Hepatic stellate cell (primary cell): ENCODE results near the gene FAAP100.
A peak's percentile ranks its signal among the peaks of the same experiment; 100 is the strongest.

Source experiments
- DNase-seq: peaks from one replicate; pipeline ENCODE4 v3.0.0; 2011; ENCODE audit warnings: low spot score

FAAP100 gene

DNA sequence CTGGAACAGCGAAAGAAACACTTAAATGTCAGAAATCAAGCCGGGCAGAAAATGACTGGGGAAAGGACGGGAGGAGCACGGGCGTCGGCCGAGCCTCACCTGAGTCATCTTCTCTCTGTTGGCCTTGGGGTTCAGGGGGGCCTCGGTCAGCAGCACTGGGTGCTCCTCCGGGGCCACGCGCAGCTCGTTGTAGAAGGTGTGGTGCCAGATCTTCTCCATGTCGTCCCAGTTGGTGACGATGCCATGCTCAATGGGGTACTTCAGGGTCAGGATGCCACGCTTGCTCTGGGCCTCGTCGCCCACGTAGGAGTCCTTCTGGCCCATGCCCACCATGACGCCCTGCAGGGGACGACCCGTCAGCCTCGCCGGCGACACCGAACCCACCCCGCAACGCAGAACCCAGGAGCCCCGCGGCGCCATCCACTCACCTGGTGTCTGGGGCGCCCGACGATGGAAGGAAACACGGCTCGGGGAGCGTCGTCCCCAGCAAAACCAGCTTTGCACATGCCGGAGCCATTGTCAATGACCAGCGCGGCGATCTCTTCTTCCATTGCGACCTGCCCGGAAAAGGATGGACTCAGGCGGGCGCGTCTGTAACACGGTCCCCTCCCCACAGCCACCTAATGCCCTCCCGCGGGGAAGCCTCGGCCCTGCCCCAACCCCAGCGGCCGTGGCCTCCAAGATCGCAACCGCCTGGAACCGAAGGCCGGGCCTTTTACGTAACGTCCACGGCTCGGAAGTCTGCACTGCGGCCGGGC is 40.2 kb downstream of the FAAP100 start:
- DNase-seq, result no peak

DNA sequence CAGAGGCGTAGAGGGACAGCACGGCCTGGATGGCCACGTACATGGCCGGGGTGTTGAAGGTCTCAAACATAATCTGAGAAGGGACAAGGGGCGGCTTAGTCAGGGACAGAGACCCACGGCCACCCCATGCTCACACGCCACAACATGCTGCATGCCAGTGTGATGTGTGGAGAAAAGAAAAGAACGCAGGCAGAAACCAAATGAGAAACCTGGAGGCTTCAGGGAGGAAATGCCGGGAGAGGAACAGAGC is 40.7 kb downstream of the FAAP100 start:
- DNase-seq, result no peak

GRCh38 chr17:81510785-81511553 is 41.2 kb downstream of the FAAP100 start:
- no peak for DNase-seq

DNA sequence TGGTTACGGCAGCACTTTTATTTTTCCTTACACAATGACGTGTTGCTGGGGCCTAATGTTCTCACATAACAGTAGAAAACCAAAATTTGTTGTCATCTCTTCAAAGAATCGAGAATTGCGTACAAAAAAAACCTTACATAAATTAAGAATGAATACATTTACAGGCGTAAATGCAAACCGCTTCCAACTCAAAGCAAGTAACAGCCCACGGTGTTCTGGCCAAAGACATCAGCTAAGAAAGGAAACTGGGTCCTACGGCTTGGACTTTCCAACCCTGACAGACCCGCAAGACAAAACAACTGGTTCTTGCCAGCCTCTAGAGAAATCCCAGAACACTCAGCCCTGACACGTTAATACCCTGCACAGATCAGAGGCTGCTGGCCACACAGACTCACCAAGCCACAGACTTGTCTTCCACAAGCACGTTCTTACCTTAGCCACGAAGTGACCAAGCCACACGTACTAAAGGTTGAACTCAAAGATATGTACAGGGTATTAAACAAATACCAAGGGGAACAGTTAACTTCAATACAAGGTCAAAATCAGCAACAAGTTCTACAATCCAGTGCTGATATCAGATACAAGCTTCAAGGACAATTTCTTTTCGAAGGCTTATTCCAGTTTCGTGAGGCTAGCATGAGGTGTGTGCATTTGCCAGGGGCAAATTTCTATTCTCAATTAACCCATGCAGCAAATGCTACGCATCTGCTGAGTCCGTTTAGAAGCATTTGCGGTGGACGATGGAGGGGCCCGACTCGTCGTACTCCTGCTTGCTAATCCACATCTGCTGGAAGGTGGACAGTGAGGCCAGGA is 42.0 kb downstream of the FAAP100 start:
- DNase-seq, result no peak

DNA sequence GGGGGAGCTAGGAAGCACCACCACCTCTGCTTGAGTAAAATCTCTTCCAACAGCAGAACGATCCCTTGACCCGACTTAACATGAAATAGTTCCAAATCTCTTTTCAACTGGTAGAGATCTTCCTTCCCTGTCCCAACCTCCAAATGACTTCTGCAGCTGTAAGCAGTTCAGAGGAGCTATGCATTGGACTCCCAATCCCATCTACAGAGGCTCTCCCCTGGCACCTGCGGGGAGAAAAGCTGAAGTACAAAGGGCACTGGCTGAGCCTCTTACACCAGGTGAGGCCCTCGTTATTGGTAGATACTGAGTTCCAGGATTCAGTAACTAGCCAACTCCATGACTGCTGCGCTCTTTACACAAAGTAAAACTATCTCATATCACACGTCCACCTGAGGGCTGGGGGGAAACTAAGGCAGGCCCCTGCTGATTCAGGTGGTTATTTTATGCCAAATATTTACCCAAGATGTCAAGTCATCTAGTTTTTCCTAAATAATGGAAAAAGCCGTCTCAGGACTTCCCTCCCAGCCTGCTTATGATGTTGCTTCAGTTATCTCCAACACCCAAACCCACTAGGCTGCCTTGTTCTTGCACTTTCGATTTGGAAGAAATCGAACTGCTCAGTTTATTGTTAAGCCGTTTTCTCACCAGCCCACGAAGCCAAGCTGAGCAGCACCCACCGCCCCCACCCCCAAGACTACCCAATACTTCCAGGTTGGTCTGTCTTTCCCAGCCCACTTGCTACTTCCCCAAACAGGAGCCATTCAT is 42.8 kb downstream of the FAAP100 start:
- no peak for DNase-seq

DNA sequence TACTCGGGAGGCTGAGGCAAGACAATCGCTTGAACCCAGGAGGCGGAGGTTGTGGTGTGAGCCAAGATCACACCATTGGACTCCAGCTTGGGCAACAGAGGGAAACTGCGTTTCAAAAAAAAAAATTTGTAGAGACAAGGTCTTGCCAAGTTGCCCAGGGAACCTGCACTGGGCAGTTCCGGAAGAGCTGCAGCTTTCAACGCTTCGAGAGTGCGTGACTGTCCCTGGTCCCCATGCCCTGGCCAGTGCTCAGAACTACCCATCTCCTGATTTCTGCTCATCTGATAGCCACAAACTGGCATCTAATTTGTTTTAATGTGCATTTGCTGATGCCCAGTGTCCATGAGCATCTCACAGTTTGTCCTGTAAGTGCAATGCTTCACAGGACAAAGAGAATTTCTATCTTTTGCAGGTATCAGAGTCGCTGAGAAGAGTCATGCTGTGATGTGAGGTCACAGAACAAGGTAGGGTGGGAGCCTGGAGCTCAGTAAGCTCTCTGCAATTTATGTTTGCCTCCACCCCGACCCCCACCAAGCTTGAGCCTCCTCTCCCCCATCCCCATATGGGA is 43.4 kb downstream of the FAAP100 start:
- no peak for DNase-seq

DNA sequence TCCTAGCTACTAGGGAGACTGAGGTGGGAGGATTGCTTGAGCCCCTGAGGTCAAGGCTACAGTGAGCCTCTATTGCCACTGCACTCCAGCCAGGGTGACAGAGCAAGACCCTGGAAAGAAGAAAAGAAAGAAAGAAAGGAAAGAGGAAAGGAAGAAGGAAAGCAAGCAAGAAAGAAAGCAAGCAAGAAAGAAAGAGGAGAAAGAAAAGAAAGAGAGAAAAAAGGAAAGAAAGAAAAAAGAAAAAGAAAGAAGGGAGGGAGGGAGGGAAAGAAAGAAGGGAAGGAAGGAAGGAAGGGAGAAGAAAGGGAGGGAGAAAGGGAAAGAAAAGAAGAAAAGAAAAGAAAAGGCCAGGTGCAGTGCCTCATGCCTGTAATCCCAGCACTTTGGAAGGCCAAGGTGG is 48.5 kb downstream of the FAAP100 start:
- DNase-seq, result no peak

GRCh38 chr17:81502471-81503017 is 49.6 kb downstream of the FAAP100 start:
- no peak for DNase-seq

- peak; percentile 75 for DNase-seq
Measured at GRCh38 chr17:81500047-81500446, 52.1 kb downstream of the FAAP100 start.

GRCh38 chr17:81499601-81499970 is 52.6 kb downstream of the FAAP100 start:
- DNase-seq, result no peak

DNA sequence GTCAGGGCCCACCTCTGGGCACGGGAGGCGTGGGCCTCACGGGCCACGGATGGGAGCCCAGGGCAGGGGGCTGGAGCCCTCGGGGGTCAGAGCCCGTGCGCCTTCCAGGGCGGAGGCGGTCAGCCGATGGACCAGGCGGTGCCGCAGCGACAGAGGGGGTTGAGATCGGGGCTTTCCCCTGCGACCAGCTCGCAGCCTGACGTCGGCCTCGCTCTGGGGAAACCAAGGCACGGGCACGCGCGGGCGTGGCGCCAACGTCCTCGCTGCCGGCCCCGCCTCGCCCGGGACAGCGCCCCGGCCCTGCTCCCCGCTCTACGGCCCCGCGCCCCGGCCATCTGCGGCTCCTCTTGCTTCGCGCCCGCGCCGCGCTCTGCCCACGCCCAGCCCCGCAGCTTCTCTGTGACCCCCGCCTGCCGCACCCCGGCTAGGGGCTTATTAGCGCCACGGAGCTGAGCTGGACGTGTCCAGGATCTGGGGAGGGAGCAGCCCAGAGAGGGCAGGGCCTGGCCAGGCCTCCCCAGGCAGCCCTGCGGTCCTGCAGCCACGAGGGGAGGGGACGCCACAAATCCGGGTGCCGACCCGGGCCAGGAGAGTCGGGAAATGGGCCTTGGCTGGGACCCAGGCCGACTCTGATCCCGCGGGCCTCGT is 53.1 kb downstream of the FAAP100 start:
- no peak for DNase-seq

DNA sequence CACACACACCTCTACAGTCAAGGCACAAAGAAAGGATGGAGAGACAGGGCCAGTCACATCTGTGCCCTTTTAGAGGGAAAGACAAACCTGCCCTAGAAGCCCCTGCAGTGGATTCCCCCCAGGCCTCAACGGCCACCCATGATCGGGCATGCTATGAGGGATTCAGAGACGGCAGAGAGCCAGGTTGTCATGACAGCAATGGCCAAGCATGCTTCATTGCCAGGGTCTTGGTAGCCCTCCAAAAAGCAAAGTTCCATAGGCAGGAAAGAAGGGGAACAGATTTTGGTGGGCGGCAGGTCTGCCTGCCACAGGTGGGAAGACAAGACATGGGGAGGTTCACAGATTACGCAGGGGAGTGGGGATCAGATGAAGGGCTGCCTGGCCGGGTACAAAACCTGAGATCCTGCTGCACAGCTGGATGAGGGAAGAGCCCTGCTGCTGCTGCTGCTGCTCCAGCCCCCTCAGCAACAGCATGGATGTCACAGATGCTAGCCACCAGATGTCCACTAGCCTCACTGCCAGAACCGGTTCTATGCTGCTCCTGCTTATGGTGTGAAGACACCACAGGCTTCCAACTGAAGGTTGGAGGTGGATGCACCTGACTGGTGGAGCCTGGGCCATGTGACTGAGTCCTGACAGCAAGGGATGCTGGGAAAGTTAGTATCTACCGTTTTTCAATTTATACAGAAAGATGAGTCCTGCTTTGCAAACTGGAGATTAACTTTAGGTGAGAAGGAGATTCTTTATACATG is 57.4 kb downstream of the FAAP100 start:
- DNase-seq, result no peak

GRCh38 chr17:81493198-81494038 is 58.7 kb downstream of the FAAP100 start:
- DNase-seq, result no peak

DNA sequence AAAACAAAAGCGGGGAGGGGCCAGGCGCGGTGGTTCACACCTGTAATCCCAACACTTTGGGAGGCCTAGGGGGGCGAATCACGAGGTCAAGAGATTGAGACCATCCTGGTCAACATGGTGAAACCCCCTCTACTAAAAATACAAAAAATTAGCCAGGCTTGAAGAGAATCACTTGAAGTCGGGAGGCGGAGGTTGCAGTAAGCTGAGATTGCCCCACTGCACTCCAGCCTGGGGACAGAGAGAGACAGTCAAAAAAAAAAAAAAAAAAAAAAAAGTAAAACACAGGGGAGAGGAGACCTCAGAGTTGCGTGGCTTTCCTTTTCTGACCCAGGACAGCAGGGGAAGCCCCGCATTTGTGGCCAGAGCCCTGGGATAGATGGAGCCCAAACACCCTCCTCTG is 59.4 kb downstream of the FAAP100 start:
- DNase-seq, result no peak

- no peak for DNase-seq
Measured at GRCh38 chr17:81492202-81492601, 60.0 kb downstream of the FAAP100 start.

DNA sequence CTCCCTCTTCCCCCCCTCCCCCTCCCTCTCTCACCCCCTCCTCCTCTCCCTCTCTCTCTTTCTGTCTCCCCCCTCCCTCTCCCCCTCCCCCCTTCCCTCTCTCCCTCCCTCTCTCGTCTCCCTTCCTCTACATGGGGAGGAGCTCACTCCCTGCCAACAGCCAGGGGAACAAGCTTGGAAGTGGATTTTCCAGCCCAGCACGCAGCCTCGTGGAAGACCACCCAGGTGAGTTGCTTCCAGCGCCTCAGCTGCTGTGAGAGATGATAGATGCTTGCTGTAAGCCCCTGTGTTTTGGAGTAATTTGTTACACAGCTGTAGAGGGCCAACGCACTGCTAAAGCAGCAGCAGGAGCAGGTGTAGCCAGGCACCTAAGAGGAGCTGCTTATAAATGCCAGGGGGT is 60.4 kb downstream of the FAAP100 start:
- DNase-seq, result no peak

- no peak for DNase-seq
Measured at GRCh38 chr17:81491181-81491581, 61.0 kb downstream of the FAAP100 start.

- DNase-seq, result no peak
Measured at GRCh38 chr17:81489998-81490992, 61.9 kb downstream of the FAAP100 start.
